Spinal cord (tissue), 10 donors: ENCODE data around the gene FCHSD1. TPM values are rescaled to one million over a fixed set of nuclear protein-coding genes. Genes with fewer than 3 reads are reported as not detected.

Experiments
- DNase-seq, 6 donors: peaks; one replicate each; pipeline versions ENCODE4 v3.0.0 to v3.0.0-alpha.2; 2013 to 2015; ENCODE audit warnings: low spot score in 6 of 6, low read depth in 4 of 6
- H3K27ac ChIP-seq: one replicate; pipeline ENCODE4 v1.5.1; 2013; ENCODE audit warnings: low read depth, low read length, control low read depth
- H3K27me3 ChIP-seq: one replicate; pipeline ENCODE4 v1.6.1; 2013; ENCODE audit warnings: low read length; ENCODE audit not compliant: control insufficient read depth, insufficient read depth
- H3K36me3 ChIP-seq: one replicate; pipeline ENCODE4 v1.6.1; 2013; ENCODE audit warnings: low read length; ENCODE audit not compliant: control insufficient read depth, insufficient read depth
- H3K4me1 ChIP-seq: one replicate; pipeline ENCODE4 v1.6.1; 2013; ENCODE audit warnings: low read length; ENCODE audit not compliant: control insufficient read depth, insufficient read depth
- H3K4me3 ChIP-seq: one replicate; pipeline ENCODE4 v1.5.1; 2013; ENCODE audit warnings: low read depth, low read length, control low read depth
- H3K9me3 ChIP-seq: one replicate; pipeline ENCODE4 v1.6.1; 2013; ENCODE audit warnings: low read length; ENCODE audit not compliant: control insufficient read depth, insufficient read depth
- WGBS: methylation state at CpG from one replicate; pipeline ENCODE4 v1.1.5; 2013; ENCODE audit warnings: missing lambda C conversion rate; ENCODE audit not compliant: insufficient coverage; 5-methylcytosine and 5-hydroxymethylcytosine counted together
- polyA plus RNA-seq, 2 donors: library from polyadenylated mRNA; unstranded; fragments of 120-200 nt; gene quantifications; one replicate each; pipeline ENCODE4 v1.2.1, GENCODE V29; 2013; ENCODE audit not compliant: insufficient read length in 2 of 2
- total RNA-seq, 2 donors: library from RNA; depleted of rRNA in 1 of 2; stranded (reverse); fragments of 120-200 nt in 1 of 2; fragments of >200 nt in 1 of 2; gene quantifications; one replicate each; pipeline versions ENCODE4 v1.2.3 to v1.2.4, GENCODE V29; 2013 to 2014
- donor health status: healthy.

FCHSD1 gene
- total and polyA plus RNA-seq, 4 donors: 8.1 to 20.0 (median 13.3) TPM

DNA sequence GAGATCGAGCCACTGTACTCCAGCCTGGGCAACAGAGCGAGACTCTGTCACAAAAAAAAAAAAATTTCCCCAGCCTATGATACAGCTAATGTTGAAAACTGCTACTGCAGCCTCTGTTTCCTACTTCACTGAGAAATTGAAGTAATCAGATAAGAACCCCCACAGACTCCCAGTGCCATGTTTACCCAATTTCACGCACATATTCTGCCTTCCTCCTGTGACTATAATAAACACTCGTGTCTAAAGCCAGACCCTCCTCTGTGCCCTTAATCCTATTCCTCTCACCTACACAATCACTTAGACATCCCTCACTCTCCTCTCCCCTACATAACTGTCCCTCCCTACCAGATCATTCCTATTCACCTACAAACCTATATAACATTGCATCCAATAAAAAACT, 24.5 kb upstream of the FCHSD1 start:
- Histone ChIP-seq H3K4me1 (peaks cover 16% of the 10 kb centered on the region), H3K36me3 (peaks cover 12% of the 10 kb centered on the region), H3K9me3 (no peaks in the 10 kb centered on the region), H3K4me3 (no peak overlapping the region), H3K27me3 (no peaks in the 10 kb centered on the region), H3K27ac (no peak overlapping the region)
- DNase-seq: peak in 1 of 6 donors; percentile 64
- 88% methylated on average over 4 of the region's 4 CpGs for WGBS

DNA sequence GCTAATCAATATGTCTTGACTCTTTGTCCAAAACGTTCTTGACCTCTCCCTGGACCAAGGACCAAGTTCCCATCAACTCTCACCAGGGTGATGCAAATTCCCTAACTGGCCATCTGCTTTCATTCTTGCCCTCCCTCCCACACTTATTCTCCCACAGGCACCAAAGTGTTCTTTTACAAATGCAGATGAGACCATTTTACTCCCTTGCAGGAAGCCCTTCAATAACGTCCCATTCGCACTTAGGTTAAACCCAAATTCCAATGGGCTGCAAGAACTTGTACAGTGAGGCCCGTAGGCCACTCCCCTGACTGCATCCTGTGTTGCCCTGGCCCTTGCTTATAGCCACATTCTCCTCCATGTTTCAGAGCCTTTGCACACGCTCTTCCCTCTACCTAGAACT, 23.5 kb upstream of the FCHSD1 start:
- 46% methylated on average over 5 of the region's 5 CpGs for WGBS

GRCh38 chr5:141672841-141673813, 21.9 kb upstream of the FCHSD1 start:
- Histone ChIP-seq H3K9me3 (no peaks in the 10 kb centered on the region), H3K36me3 (peaks cover 6% of the 10 kb centered on the region), H3K4me3 (no peak overlapping the region), H3K27ac (no peak overlapping the region), H3K27me3 (no peaks in the 10 kb centered on the region), H3K4me1 (peaks cover 14% of the 10 kb centered on the region)
- 74% methylated on average over 6 of the region's 19 CpGs for WGBS
- peak in 3 of 6 donors; percentile 15 to 93 (median 85) for DNase-seq

More for the DNA sequence above, 23.5 kb upstream of the FCHSD1 start:
- Histone ChIP-seq H3K4me3 (no peak overlapping the region), H3K27ac (no peak overlapping the region), H3K9me3 (no peaks in the 10 kb centered on the region), H3K4me1 (peaks cover 14% of the 10 kb centered on the region), H3K36me3 (peaks cover 6% of the 10 kb centered on the region), H3K27me3 (no peaks in the 10 kb centered on the region)
- DNase-seq: no peak

- Histone ChIP-seq H3K36me3 (peaks cover 6% of the 10 kb centered on the region), H3K4me1 (peaks cover 14% of the 10 kb centered on the region), H3K4me3 (no peak overlapping the region), H3K9me3 (no peaks in the 10 kb centered on the region), H3K27ac (no peak overlapping the region), H3K27me3 (no peaks in the 10 kb centered on the region)
- DNase-seq: no peak
- 92% methylated on average over 19 of the region's 23 CpGs for WGBS
These were observed 21.0 kb upstream of the FCHSD1 start for GRCh38 chr5:141672071-141672840.

DNA sequence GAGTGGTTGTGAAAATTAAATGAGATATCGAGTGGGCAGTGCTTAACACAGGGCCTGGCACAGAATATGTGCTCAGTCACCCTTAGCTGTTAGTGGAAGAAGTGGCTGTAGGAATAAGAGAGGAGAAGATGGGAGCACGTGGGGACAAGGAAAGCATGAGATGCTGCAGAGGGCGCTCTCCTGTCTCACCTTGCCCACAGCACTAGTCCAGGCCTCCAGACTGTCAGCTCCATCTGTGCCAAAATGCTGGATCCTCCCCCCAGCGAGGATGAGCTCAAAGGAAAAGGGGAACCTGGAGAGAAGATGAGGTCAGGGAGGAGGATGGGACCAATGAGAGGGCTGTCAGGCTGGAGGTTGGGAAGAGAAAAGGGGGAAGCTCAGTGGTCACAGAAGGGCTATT, 18.3 kb upstream of the FCHSD1 start:
- Histone ChIP-seq H3K4me3 (no peak overlapping the region), H3K36me3 (peaks cover 10% of the 10 kb centered on the region), H3K27ac (no peak overlapping the region), H3K9me3 (no peaks in the 10 kb centered on the region), H3K27me3 (no peaks in the 10 kb centered on the region), H3K4me1 (peaks cover 14% of the 10 kb centered on the region)
- DNase-seq: no peak
- 60% methylated on average over 1 of the region's 4 CpGs for WGBS

- DNase-seq: no peak
- Histone ChIP-seq H3K27me3 (no peaks in the 10 kb centered on the region), H3K27ac (no peak overlapping the region), H3K4me1 (peaks cover 14% of the 10 kb centered on the region), H3K36me3 (peaks cover 10% of the 10 kb centered on the region), H3K9me3 (no peaks in the 10 kb centered on the region), H3K4me3 (no peak overlapping the region)
- 74% methylated on average over 5 of the region's 8 CpGs for WGBS
These were observed 17.5 kb upstream of the FCHSD1 start for GRCh38 chr5:141668601-141669265.

DNA sequence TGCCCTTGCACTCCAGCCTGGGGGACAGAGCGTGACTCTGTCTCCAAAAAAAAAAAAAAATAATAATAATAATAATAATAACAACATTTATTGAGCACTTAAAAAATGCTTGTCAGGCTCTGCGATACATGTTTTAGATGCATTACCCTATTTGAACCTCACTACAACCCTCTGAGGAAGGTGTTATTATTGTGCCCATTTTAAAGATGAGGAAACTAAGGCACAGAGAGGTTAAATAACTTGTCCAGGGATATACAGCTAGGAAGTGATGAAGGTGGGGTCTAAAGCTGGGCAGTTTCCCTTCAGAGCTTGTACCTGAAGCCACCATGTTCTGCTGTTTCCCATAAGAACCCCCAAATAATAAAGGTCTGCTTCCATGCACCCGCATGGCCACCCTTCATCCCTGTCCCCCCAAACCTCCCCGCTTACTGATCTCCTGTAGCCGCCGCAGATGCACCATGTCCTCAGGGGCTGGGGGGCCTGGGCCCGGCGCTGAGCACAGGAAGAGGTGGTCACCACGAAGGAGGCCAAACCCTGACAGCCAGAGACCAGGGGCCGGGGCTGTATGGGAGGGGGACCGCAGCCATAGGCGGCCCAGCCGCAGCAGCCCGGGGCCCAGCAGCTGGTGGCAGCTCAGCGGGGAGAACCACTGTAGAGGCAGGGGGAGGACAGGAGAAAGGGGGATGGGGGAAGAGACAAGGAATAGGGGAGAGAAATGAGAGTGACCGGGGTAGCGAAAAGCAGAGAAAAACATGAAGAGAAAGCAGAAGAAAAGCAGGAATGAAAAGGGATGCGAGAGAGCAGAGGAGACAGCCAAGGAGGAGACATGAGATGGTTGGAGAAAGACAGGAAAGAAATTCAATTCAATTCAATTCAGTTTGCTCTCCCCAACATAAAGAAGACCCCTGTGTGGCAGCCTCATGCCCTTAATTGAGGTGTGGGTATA, 15.1 kb upstream of the FCHSD1 start:
- no peak overlapping the region for H3K27ac ChIP-seq
- no peak overlapping the region for H3K4me3 ChIP-seq
- H3K9me3 ChIP-seq: no peaks in the 10 kb centered on the region
- WGBS: 79% methylated on average over 15 of the region's 18 CpGs
- H3K36me3 ChIP-seq: peaks cover 4% of the 10 kb centered on the region
- DNase-seq: no peak
- H3K27me3 ChIP-seq: no peaks in the 10 kb centered on the region
- H3K4me1 ChIP-seq: no peaks in the 10 kb centered on the region

DNA sequence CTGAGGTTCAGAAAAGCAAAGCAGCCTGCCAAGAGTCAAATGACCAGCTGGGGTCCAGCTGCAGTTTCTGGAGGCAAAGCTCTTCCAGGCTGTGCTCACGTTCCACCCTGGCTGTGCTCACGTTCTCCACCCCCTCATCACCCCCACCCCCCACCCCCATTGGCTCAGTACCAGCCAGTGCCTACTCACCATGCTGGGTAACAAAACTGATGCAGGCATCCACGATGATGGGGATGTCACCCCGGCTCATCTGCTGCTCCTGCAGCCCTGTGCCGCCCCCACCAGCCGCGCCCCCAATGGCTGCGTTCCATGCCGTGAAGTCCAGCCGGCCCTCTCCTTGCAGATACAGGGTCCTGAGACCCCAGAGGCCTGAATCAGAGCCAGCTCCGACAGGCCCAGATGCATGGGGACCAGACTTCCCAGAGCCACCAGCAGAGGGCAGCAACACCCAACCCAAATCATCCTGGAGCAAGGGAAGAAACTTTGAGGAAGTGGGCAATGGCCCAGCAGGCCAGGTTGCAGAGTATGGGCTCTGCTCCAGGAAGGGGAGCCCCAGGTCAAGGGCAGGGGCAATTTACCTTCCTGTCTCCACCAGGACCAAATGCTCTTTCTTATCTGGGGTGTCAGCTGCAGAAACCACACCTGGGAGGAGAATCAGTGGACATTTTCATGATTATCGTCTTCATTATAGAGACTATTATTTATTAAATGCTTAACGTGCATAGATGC, 13.7 kb upstream of the FCHSD1 start:
- H3K27ac ChIP-seq: no peak overlapping the region
- no peak overlapping the region for H3K4me3 ChIP-seq
- DNase-seq: peak; percentile 38 to 93 (median 69)
- H3K4me1 ChIP-seq: no peaks in the 10 kb centered on the region
- whole genome bisulfite sequencing: 22% methylated on average over 9 of the region's 13 CpGs
- H3K36me3 ChIP-seq: peaks cover 4% of the 10 kb centered on the region
- H3K27me3 ChIP-seq: no peaks in the 10 kb centered on the region
- H3K9me3 ChIP-seq: no peaks in the 10 kb centered on the region
